Type B pancreatic cell (in vitro differentiated cells): ENCODE data around the gene MBD3L1. TPM values are rescaled to one million over a fixed set of nuclear protein-coding genes. Genes with fewer than 3 reads are reported as not detected.

Experiments
- DNase-seq: peaks from one replicate; pipeline ENCODE4 v3.0.0; 2021; ENCODE audit warnings: mixed read lengths; ENCODE audit not compliant: unreplicated experiment; ENCODE audit errors: extremely low spot score
- H3K27ac Mint-ChIP-seq: 2 replicates; pipeline ENCODE4 v1.8.0; 2021; ENCODE audit warnings: mild to moderate bottlenecking, mixed read lengths
- H3K27me3 Mint-ChIP-seq: 2 replicates; pipeline ENCODE4 v1.8.0; 2021; ENCODE audit warnings: mixed read lengths
- H3K36me3 Mint-ChIP-seq: 2 replicates; pipeline ENCODE4 v1.8.0; 2021; ENCODE audit warnings: mixed read lengths
- H3K4me1 Mint-ChIP-seq: one replicate; pipeline ENCODE4 v1.8.0; 2021; ENCODE audit warnings: mixed read lengths; ENCODE audit not compliant: unreplicated experiment
- H3K4me3 Mint-ChIP-seq: 2 replicates; pipeline ENCODE4 v1.8.0; 2021; ENCODE audit warnings: mild to moderate bottlenecking, mixed read lengths
- H3K9me3 Mint-ChIP-seq: 2 replicates; pipeline ENCODE4 v1.8.0; 2021; ENCODE audit warnings: mixed read lengths
- CTCF ChIP-seq: fragments of 200-600 bp; sonication (generic); conservative IDR thresholded peaks from 2 replicates; pipeline ENCODE4 v1.5.0; 2021; ENCODE audit warnings: antibody characterized with exemption, mild to moderate bottlenecking
- total RNA-seq: library from RNA; stranded (reverse); gene quantifications from 2 replicates; pipeline ENCODE4 v1.2.1, GENCODE V29; 2021; ENCODE audit warnings: low replicate concordance

The MBD3L1 gene
- total RNA-seq, 1 donor from 2014 or later, result not detected

GRCh38 chr19:8881512-8881911, 49.3 kb downstream of the MBD3L1 start:
- Mint-ChIP-seq H3K4me3 (no peak overlapping the region), H3K9me3 (peaks cover 6% of the 10 kb centered on the region), H3K36me3 (peaks cover 24% of the 10 kb centered on the region), H3K27me3 (no peaks in the 10 kb centered on the region), H3K27ac (peak overlapping the region; percentile 7), H3K4me1 (no peaks in the 10 kb centered on the region)
- TF ChIP-seq CTCF, result no peak
- DNase-seq, result no peak

GRCh38 chr19:8884416-8884815, 52.2 kb downstream of the MBD3L1 start:
- peaks cover 16% of the 10 kb centered on the region for H3K36me3 Mint-ChIP-seq
- peaks cover 6% of the 10 kb centered on the region for H3K9me3 Mint-ChIP-seq
- H3K4me1 Mint-ChIP-seq, result no peaks in the 10 kb centered on the region

GRCh38 chr19:8887364-8887763, 55.2 kb downstream of the MBD3L1 start:
- Mint-ChIP-seq H3K4me1 (no peaks in the 10 kb centered on the region), H3K4me3 (no peak overlapping the region), H3K27me3 (no peaks in the 10 kb centered on the region), H3K27ac (no peak overlapping the region), H3K36me3 (peaks cover 5% of the 10 kb centered on the region), H3K9me3 (no peaks in the 10 kb centered on the region)
- DNase-seq, result no peak
- no peak for TF ChIP-seq CTCF

More at GRCh38 chr19:8884416-8884815, 52.2 kb downstream of the MBD3L1 start:
- H3K4me3 Mint-ChIP-seq, result no peak overlapping the region
- TF ChIP-seq CTCF, result no peak
- H3K27ac Mint-ChIP-seq, result no peak overlapping the region
- no peaks in the 10 kb centered on the region for H3K27me3 Mint-ChIP-seq
- no peak for DNase-seq

- Mint-ChIP-seq H3K4me3 (no peak overlapping the region), H3K4me1 (no peaks in the 10 kb centered on the region), H3K27me3 (no peaks in the 10 kb centered on the region), H3K36me3 (no peaks in the 10 kb centered on the region), H3K9me3 (no peaks in the 10 kb centered on the region), H3K27ac (no peak overlapping the region)
- DNase-seq, result no peak
- TF ChIP-seq CTCF, result no peak
Measured at GRCh38 chr19:8890260-8890659, 58.1 kb downstream of the MBD3L1 start.

Other genes starting within 250 kb of the MBD3L1 start
- gene ADAMTS10, start 221.7 kb upstream of the MBD3L1 start, total RNA-seq, result 6.4 and 59.2 TPM in 2 replicates
- not detected in 2 replicates for gene NFILZ, start 201.7 kb upstream of the MBD3L1 start, total RNA-seq
- not detected in 2 replicates for gene ACTL9, start 133.6 kb upstream of the MBD3L1 start, total RNA-seq
- gene OR2Z1, start 110.7 kb upstream of the MBD3L1 start, total RNA-seq, result not detected in 2 replicates
- gene ZNF558, start 73 bp upstream of the MBD3L1 start, total RNA-seq, result 21.5 and 53.9 TPM in 2 replicates
- 119 and 342 TPM in 2 replicates for gene MUC16, start 178.0 kb downstream of the MBD3L1 start, total RNA-seq